ENCODE measurements around the gene HDAC10.
"Not testable (repeated sequence)": the region's sequence is repeated elsewhere in the genome, so short reads cannot be mapped to it uniquely, and the experiment has no call there.

HDAC10 gene

DNA sequence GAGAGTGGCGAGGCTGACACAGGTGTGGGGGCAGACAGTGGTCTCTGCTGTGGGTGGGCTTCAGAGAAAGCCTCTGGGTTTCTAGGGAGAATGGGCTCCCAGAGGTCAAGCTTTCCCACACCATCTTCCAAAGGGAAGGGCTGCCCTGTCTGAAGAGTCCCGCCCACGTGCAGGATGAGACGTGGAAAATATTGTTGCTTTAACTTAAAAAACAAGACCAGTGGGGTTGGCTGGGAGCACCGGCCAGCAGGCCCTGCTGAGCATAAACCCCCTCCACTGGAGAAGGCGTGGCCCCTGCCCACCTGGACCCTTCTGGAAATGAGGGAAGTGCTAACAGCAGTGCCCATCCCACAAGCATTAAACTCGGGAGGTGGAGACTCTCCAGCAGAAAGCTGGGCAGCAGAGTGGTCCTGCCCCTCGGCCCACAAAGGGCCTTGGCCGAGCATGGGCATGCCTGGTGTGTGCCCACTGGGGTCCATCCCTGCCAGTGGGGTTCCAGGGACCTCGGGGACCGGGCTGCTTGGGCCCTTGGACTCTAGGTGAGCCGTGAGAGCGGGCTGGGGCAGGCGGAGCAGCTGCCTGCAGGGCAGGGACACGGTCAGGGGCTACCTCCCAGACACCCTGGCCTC lies 34.9 kb downstream of the HDAC10 start:
- DNase-seq = no peak

DNA sequence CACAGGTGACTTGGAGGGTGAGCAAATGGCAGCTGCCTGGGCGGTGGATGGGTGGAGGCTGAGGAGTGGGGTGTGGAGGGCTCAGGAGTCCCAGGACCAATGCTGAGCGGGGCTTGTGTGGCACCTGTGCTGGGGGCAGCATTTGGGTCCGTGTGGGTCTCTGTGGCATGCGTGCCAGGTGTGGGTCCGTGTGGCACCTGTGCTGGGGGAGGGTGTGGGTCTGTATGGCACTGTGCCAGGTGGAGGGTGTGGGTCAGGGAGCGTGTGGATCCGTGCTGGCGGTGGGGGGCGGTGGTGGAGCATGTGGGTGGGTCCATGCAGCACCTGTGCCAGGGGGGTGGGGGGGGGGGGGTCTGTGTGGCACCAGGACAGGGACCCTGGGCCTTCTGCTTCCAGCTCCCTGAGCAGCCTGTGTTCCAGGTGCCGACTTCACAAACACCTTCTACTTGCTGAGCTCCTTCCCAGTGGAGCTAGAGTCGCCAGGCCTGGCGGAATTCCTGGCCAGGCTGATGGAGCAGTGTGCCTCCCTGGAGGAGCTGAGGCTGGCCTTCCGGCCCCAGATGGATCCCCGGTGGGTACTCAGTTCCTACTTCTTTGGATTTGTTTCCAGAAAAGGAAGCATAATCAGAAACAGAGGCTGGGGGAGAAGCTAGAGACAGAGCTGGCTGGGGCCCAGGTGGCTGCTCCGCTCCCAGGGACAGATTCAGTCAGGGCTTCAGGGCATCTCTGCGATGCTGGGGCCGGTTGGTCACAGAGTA lies 35.6 kb downstream of the HDAC10 start:
- no peak for DNase-seq

DNA sequence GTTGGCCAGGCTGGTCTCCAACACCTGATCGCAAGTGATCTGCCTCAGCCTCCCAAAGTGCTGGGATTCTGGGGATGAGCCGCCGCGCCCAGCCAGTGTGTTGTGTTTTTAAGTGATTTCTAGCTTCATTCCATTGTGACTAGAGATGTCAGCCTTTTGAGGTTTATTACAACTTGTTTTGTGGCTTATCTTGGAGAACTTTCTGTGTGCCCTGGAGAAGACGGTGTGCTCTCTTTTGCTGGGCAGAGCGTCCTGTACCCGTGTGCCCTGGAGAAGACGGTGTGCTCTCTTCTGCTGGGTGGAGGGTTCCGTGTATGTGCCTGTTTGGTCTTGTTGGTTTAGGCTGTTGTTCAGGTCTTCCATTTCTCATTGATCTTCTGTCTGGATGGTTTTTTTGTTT lies 37.8 kb downstream of the HDAC10 start:
- no peak for DNase-seq

DNA sequence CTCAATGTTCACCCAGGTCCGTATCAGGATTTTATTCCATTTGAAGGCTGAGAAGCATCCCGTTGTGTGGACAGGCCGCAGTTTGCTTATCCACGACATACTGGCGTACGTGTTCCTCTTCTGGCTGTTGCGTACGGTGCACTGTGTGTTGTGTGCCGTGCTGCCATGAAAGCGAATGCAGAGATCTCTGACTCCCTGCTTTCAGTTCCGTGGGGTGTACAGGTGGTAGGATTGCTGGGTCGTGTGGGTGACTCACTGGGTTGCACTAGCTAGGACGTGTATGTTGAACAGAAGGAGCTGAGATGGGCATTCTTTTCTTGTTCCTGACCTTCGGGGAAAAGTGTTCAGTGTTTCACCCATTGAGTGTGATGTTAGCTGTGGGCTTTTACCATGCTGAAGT lies 39.9 kb downstream of the HDAC10 start:
- DNase-seq = no peak

DNA sequence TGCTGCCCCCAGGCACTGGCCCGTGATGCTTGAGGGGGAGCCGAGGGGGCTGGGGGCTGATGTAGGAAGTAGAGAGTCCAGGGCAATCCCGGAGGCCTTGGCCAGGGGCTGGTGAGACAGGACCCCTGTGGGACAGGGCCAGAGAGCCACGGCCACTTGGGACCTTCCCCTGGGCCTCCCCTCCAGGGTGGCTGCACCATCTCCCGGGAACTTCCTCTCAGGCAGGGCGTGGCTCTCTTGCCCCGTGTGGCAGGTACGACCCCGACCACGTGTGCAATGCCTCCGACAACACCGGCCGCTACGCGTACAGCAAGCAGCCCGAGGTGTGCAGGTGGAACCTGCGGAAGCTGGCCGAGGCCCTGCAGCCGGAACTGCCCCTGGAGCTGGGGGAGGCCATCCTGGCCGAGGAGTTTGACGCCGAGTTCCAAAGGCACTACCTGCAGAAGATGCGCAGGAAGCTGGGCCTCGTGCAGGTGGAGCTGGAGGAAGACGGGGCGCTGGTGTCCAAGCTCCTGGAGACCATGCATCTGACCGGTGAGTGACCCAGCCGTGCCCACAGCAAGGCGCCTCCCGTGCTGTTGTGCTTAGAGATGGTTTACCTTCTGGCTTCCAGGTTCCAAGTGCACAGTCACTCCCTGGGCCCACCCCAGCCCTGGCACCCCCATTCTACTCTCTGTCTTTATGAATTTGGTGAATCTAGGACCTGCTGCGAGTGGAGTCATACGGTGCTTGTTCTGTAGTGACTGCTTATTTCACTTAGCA lies 40.5 kb downstream of the HDAC10 start:
- DNase-seq = no peak

DNA sequence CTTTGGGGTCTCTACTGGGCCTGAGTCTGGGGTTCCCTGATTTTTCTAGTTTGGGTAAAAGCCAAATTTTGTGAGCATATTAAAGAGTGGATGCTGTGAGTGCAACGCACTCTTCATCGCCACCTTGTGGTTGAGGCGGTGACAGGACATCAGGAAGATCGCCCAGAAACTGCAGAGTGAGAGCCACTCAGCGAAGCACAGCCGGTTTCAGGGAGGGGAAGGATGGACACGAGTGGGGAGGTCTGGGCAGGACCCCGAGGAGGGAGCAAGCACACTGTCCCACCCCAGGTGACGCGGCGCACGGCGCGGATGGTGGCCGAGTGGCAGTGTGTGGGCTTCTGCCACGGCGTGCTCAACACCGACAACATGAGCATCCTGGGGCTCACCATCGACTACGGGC lies 41.2 kb downstream of the HDAC10 start:
- DNase-seq = peak; percentile 71 to 76

DNA sequence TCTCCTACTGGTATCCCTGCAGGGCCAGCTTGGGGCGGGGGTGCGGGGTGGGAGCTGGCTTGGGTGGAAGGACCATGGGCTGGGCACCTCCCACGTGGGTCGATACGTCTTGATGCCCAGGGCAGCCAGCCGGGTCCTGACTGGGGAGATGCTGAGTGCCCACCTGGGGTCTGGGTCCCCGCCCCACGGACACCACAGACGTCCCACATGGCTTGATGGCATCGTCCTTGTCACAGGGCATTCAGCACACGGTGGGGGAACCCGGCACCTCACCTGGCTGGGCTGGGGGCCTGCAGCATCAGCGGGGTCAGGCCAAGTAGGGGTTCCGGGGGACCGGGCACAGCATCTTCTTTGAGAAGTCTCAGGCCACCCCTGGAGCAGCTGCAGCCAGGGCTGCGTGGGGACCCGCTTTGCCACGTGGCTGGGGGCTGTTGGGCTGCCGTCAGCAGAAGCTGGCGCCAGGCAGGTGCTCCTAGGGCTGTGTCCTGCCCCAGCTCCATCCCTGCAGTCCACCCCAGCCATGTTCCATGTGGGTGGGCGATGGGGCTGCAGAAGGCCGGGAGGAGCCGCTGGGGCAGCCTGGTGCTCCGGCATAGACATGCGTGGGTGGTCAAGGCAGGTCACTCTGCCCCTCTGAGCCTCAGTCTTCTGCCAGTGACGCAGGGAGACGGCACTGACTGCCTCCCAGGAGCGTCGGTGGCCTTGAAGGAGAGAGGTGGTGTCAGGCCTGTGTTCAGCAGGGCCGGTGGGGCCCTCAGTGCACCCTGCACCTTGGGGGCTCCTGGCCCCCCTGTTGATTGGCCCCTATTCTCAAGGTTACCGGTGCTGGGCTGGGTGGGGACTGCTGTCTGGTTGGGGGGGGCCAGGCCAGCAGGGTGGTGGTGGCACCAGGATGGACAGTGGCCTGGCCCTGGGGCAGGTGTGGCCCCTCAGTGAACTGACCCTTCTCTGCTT lies 41.8 kb downstream of the HDAC10 start:
- DNase-seq = no peak

DNA sequence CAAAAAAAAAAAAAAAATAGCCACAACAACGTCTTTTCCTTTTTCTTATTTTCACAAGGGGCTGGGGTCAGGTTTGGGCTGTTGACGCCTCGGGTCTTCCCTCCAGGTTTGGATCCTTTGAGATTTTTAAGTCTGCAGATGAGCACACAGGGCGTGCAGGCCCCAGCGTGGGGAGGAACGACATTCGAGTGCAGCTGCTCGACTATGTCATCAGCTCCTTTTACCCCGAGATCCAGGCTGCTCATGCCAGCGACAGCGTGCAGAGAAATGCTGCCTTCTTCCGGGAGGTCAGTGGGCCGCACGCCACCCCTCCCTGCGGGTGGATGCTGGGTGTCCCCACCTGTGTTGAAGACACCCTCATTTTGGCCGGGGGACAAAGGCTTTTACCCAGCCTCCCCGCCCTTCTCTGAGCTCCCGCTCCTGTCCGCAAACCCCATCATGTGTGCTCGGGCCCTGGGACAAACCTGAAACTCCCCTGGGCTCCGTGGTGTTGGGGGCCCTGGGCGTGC lies 42.6 kb downstream of the HDAC10 start:
- no peak for DNase-seq

DNA sequence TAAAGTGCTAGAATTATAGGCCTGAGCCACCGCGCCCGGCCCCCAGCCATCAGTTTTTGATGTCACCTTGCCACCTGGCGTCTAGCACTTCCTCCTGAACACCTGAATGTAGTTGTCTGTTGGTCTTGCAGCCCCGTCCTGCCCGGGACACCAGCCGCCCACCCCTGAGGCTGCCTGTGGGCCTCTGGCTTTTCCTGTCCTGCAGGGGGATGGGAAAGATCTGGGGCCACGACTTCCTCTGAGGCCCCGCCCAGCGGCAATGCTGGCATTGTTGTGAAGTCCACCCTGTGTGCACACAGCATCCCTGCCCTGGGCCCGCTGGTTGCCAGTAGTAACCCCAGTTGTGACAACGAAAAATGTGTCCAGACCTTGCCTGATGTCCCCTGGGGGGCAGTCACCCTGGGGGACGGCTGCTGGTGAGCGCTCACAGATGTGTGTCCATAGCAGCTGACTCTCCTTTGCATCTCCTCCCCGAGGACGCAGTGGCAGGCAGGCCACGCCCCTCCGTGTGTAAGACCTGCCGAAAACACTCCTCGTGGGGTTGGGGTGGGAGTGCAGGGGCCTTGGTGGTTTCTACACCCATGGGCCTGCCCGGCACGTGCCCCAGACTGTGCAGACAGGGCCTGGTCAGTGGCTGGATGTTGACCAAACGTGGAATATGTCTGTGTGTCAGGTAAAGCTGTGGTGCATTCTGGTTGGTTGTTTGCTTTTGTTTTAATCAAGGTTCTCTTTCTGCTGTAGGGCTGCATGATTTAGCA lies 43.5 kb downstream of the HDAC10 start:
- no peak for DNase-seq

DNA sequence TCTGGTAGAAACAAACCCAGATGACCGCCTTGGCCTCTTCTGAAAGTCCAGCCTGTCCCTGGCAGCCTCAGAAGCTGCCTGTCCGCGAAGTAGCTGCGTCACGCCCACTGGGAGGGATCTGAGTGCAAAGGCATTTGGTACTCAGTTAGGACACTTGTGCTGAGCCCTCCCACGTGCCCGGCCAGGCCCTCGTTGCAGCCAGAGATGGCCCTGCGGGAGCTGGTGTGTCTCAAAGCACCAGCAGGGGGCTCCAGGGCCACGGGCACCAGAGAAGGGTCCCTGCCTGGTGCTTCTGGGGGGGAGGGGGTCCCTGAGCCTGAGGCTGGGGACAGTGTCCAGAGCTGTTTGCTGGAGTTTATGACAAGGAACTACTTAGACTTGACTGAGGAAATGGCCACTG lies 44.5 kb downstream of the HDAC10 start:
- DNase-seq = no peak

DNA sequence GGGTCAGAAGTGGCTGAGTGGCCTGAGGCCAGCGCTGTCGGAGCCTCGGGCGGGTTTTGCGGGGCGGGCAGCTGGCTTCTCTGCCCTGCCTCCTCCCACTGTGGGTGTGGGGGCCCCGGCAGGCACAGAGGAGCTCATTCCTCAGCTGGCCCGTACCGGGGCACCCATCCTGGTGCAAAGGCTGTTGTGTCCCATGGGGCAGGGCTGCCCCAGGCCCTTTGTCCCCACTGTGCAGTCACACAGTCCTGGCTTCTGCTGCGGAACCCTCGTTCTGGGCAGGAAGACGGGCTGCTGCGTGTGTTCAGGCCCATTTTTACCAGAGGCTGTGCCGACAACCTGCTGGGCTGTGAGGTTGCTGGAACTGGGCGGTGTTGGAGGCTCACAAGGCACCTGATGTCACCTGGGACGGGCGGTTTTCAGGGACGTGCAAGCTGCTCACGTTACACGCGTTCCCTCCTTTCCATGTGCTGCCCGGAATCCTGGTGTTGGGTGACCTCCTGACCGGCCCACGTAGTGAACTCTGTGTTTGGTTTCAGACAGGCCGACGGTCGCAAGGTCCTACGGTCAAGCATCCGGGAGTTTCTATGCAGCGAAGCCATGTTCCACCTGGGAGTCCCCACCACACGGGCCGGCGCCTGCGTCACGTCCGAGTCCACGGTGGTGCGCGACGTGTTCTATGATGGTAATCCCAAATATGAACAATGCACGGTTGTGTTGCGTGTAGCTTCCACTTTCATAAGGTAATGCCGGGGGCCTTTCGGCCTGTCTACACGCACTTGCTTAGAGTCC lies 45.1 kb downstream of the HDAC10 start:
- DNase-seq = no peak

DNA sequence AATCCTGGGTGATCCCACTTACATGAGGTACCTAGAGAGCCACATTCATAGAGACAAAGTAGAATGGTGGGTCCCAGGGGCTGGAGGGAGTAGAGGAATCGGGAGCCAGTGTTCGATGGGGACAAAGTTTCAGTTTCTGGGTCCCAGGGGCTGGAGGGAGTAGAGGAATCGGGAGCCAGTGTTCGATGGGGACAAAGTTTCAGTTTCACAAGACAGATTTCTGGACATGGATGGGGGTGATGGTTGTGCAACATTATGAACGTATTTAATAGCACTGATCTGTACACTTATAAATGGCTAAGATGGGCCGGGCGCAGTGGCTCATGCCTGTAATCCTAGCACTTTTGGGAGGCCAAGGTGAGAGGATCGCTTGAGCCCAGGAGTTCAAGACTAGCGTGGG lies 46.1 kb downstream of the HDAC10 start:
- DNase-seq = not testable (repeated sequence)

DNA sequence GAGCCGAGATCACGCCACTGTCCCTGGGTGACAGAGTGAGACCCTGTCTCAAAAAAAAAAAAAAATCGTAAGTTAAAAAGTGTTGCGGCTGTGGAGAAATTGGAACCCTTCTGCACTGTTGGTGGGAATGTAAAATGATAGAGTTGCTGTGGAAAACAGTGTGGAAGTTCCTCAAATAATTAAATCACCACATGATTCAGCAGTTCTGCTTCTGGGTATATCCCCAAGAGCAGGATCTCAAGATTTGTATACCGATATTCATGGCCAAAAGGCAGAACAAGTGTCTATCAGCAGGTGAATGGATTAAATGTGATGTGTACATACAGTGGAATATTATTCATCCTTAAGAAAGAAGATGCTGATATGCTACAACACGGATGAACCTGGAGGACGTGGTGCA lies 46.5 kb downstream of the HDAC10 start:
- DNase-seq = no peak

DNA sequence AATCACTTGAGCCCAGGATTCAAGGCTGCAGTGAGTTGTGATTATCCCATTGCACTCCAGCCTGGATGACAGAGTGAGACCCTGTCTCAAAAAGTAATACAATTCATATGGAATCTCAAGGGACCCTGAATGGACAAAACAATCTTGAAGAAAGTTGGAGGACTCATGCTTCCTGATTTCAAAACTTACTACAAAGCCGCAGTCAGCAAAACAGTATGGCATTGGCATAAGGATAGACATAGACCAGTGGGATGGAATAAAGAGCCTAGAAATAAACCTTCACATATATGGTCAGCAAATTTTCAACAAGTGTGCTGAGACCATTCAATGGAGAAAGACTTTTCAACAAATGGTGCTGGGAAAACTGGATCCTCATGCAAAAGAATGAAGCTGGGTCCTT lies 47.8 kb downstream of the HDAC10 start:
- DNase-seq = no peak

DNA sequence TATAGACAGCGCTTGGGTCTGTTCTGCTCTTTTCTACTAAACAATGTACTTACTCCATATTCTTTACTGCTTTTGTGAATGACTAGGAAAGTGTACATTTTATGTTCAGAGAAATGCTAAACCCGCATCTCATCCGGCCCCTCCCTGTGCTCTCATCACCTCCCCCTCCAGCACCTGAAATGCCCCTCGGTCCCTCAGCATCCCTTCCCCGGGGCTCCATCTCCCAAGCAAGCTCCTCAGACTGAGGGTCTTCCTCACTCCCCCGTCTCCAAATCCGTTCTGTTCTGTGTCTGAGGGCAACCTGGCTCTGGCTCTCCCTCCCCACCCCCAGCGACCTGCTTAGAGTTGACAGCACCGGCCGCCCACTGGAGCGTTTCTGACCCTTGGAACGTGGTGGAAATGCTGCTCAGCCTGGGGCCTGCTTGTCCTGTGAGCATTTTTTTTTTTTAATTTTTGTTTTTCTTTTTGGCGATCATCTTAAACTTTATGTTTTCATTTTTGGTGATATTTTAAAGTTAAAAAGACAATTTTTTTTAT lies 48.9 kb downstream of the HDAC10 start:
- DNase-seq = no peak

DNA sequence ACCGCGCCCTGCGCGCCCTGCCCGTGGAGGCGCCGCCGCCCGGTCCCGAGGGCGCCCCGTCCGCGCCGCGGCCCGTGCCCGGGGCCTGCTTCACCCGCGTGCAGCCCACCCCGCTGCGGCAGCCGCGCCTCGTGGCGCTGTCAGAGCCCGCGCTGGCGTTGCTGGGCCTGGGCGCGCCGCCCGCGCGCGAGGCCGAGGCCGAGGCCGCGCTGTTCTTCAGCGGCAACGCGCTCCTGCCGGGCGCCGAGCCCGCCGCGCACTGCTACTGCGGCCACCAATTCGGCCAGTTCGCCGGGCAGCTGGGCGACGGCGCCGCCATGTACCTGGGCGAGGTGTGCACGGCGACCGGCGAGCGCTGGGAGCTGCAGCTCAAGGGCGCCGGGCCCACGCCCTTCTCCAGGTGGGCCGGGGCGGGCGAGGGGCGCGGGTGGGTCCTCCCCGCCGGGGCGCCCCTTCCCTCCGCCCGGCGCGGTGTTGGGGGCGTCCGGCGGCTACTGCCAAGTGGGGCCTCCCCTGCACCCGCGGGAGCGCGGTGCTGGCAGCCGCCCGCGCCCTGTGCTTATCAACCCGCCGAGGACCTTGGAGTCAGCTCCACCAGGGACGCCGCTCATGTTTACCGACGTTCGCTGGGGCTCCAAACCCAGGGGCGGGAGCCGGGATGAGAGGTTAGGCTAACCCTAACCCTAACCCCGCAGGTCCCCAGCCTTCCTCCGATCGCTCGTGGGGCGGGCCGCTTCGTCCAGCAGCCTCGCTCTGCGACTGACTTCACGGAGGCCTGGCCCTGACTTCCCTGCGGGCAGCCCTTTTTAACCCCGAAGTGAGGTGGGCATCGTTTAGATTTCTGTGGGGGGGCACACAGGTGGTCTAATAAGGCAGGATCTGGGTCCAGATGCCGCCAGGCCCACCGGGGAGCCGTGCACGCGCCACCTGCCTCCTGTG lies 49.6 kb downstream of the HDAC10 start:
- no peak for DNase-seq

DNA sequence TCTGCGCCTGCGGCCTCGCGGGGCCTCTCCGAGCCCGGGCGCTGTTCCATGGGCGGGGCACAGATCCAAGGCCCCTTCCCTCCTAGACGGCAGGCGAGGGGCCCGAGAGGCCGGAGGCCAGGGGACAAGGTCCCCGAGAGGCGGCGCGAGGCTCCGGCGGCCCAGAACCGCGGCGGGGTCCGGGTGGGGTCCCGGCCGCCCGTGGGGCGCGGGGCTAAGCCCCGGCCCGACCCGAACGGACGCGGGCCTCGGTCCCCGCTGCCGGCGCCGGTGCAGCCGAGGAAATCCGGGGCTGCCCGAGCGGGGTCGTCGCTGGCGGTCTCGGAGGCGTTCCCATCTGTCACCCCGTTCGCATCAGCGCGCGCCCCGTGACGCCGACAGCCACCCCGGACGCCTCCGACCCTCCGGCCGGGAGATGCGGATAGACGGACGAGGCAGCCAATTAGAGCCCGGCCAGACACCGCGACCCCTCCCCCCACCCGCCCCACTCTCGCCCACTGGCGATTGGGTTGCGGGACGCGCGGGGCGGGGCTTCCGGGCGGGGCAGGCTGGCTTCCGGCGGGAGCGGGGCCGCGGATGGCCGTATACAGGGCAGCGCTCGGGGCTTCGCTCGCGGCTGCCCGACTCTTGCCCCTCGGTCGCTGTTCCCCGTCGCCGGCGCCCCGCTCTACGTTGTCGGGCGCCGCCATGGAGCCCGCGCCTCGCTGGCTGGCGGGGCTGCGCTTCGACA lies 50.4 kb downstream of the HDAC10 start, which contains the start of gene SELENOO:
TSS of gene SELENOO (plus strand) at position 551 of the 730 bp plus-strand sequence. CDS start at position 577, 26 bp downstream.
- peak; percentile 94 to 95 for DNase-seq

DNA sequence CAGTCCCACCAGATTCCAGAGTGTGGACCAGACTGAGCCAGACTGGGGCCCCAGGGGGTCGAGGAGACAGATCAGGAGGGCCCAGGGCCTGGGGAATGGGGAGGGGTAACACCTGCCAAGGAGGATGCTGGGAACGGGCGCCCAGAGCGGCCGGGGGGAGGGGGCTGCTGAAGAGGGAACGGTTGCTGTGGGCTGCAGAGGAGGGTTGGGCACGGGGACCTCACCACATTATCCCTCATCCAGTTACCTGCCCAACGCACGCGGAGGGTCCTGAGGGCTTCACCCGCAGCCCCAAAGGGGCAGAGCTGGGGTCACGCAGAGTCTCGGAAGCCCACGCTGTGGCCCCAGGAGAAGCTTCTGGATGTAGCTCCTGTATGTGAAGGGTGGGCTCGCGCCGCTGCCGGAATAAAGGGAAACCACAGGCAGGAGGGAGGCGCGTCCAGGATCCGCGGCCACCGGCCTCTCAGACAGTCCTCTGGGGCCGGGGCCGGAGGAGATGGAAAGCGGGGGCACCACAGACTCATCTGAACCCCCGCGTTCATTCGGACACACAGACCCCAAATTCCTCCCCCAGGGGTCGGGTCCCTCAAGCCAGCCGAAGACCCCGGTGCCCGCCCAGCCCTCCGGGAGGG lies 51.1 kb downstream of the HDAC10 start:
- DNase-seq = peak in 1 of 2 experiments; percentile 34
